Measurements from ENCODE around the gene PSME2.

The PSME2 gene

DNA sequence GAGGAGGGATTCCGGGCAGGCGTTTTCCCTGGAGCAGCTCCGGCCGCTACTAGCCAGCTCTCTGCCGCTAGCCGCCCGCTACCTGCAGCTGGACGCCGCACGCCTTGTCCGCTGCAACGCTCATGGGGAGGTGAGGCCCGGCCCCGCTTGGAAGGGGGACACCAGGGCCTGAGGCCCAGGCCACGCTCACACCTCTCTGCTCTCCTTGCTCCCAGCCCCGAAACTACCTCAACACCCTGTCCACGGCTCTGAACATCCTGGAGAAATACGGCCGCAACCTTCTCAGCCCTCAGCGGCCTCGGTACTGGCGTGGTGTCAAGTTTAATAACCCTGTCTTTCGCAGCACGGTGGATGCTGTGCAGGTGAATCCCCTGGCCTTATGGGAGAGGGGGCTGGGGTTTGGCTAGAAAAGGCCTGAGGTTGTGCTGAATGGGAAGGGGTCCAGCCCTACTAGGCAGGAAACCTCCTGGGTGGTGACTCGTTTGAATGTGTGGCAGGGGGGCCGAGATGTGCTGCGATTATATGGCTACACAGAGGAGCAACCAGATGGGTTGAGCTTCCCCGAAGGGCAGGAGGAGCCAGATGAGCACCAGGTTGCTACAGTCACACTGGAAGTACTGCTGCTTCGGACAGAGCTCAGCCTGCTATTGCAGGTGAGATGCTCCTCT, 1.5 kb upstream of the PSME2 start (continued):
- TF ChIP-seq, protein P1, sequence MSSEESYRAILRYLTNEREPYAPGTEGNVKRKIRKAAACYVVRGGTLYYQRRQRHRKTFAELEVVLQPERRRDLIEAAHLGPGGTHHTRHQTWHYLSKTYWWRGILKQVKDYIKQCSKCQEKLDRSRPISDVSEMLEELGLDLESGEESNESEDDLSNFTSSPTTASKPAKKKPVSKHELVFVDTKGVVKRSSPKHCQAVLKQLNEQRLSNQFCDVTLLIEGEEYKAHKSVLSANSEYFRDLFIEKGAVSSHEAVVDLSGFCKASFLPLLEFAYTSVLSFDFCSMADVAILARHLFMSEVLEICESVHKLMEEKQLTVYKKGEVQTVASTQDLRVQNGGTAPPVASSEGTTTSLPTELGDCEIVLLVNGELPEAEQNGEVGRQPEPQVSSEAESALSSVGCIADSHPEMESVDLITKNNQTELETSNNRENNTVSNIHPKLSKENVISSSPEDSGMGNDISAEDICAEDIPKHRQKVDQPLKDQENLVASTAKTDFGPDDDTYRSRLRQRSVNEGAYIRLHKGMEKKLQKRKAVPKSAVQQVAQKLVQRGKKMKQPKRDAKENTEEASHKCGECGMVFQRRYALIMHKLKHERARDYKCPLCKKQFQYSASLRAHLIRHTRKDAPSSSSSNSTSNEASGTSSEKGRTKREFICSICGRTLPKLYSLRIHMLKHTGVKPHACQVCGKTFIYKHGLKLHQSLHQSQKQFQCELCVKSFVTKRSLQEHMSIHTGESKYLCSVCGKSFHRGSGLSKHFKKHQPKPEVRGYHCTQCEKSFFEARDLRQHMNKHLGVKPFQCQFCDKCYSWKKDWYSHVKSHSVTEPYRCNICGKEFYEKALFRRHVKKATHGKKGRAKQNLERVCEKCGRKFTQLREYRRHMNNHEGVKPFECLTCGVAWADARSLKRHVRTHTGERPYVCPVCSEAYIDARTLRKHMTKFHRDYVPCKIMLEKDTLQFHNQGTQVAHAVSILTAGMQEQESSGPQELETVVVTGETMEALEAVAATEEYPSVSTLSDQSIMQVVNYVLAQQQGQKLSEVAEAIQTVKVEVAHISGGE (tag by site-specific recombination; conservative IDR thresholded peaks at IDR 0.05; ENCODE audit: low read depth) = 0 out of 2 replicates have a peak, but pooled peaks have one; percentile 6
- TF ChIP-seq ZNF354C (tag by site-specific recombination; IDR thresholded peaks at IDR 0.05; ENCODE audit: borderline replicate concordance, low read depth) = no peak
- TF ChIP-seq, protein P2, sequence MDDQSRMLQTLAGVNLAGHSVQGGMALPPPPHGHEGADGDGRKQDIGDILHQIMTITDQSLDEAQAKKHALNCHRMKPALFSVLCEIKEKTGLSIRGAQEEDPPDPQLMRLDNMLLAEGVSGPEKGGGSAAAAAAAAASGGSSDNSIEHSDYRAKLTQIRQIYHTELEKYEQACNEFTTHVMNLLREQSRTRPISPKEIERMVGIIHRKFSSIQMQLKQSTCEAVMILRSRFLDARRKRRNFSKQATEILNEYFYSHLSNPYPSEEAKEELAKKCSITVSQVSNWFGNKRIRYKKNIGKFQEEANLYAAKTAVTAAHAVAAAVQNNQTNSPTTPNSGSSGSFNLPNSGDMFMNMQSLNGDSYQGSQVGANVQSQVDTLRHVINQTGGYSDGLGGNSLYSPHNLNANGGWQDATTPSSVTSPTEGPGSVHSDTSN (CRISPR knock-in tag; IDR thresholded peaks at IDR 0.05) = 0 out of 2 replicates have a peak, but pooled peaks have one; percentile 54
- no peak for TF ChIP-seq GLI2 (tag by site-specific recombination; IDR thresholded peaks at IDR 0.05; ENCODE audit: borderline replicate concordance, low read depth)
- no peak for TF ChIP-seq ZNF221 (tag by site-specific recombination; IDR thresholded peaks at IDR 0.05; ENCODE audit: borderline replicate concordance)
- no peak for TF ChIP-seq ZNF571 (tag by site-specific recombination; IDR thresholded peaks at IDR 0.05)
- no peak for TF ChIP-seq BCL11A (tag by site-specific recombination; IDR thresholded peaks at IDR 0.05; ENCODE audit: low read depth)
- no peak for TF ChIP-seq ZNF518A (tag by site-specific recombination; conservative IDR thresholded peaks at IDR 0.05; ENCODE audit: low read depth)
- no peak for TF ChIP-seq ZNF19 (tag by site-specific recombination; IDR thresholded peaks at IDR 0.05; ENCODE audit: low read depth)
- no peak for TF ChIP-seq YY1 (tag by site-specific recombination; IDR thresholded peaks at IDR 0.05)
- TF ChIP-seq PRDM1 (tag by site-specific recombination; IDR thresholded peaks at IDR 0.05) = no peak
- TF ChIP-seq, protein P3, sequence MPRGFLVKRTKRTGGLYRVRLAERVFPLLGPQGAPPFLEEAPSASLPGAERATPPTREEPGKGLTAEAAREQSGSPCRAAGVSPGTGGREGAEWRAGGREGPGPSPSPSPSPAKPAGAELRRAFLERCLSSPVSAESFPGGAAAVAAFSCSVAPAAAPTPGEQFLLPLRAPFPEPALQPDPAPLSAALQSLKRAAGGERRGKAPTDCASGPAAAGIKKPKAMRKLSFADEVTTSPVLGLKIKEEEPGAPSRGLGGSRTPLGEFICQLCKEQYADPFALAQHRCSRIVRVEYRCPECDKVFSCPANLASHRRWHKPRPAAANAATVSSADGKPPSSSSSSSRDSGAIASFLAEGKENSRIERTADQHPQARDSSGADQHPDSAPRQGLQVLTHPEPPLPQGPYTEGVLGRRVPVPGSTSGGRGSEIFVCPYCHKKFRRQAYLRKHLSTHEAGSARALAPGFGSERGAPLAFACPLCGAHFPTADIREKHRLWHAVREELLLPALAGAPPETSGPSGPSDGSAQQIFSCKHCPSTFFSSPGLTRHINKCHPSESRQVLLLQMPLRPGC (tag by site-specific recombination; IDR thresholded peaks at IDR 0.05) = no peak
- no peak for TF ChIP-seq ZNF23 (tag by site-specific recombination; IDR thresholded peaks at IDR 0.05; ENCODE audit: borderline replicate concordance)
- TF ChIP-seq ZNF133 (tag by site-specific recombination; IDR thresholded peaks at IDR 0.05) = no peak
- TF ChIP-seq ZNF76 (tag by site-specific recombination; IDR thresholded peaks at IDR 0.05; ENCODE audit: borderline replicate concordance, low read depth) = peak; percentile 25; the same call in 1 of the 2 replicates
- TF ChIP-seq ZNF791 (tag by site-specific recombination; IDR thresholded peaks at IDR 0.05) = no peak
- peak; percentile 11; the same call in 1 of the 2 replicates for TF ChIP-seq ZNF335 (tag by site-specific recombination; conservative IDR thresholded peaks at IDR 0.05)
- TF ChIP-seq, protein P4, sequence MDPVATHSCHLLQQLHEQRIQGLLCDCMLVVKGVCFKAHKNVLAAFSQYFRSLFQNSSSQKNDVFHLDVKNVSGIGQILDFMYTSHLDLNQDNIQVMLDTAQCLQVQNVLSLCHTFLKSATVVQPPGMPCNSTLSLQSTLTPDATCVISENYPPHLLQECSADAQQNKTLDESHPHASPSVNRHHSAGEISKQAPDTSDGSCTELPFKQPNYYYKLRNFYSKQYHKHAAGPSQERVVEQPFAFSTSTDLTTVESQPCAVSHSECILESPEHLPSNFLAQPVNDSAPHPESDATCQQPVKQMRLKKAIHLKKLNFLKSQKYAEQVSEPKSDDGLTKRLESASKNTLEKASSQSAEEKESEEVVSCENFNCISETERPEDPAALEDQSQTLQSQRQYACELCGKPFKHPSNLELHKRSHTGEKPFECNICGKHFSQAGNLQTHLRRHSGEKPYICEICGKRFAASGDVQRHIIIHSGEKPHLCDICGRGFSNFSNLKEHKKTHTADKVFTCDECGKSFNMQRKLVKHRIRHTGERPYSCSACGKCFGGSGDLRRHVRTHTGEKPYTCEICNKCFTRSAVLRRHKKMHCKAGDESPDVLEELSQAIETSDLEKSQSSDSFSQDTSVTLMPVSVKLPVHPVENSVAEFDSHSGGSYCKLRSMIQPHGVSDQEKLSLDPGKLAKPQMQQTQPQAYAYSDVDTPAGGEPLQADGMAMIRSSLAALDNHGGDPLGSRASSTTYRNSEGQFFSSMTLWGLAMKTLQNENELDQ (tag by site-specific recombination; IDR thresholded peaks at IDR 0.05; ENCODE audit: low read depth) = no peak
- TF ChIP-seq, protein P5, sequence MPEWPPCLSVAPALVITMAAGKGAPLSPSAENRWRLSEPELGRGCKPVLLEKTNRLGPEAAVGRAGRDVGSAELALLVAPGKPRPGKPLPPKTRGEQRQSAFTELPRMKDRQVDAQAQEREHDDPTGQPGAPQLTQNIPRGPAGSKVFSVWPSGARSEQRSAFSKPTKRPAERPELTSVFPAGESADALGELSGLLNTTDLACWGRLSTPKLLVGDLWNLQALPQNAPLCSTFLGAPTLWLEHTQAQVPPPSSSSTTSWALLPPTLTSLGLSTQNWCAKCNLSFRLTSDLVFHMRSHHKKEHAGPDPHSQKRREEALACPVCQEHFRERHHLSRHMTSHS (tag by site-specific recombination; IDR thresholded peaks at IDR 0.05) = no peak
